GM11168 (cell line): ENCODE measurements around the gene IFNGR1.
"Not testable (repeated sequence)": the region's sequence is repeated elsewhere in the genome, so short reads cannot be mapped to it uniquely, and the experiment has no call there.

Experiments
- in situ Hi-C: fragments of 300-500 bp; cut with MboI; formaldehyde crosslinking; loops from one replicate; pipeline ENCODE4 v1.12.0; 2022; ENCODE audit warnings: low sequenced_read_pairs; ENCODE audit not compliant: unreplicated experiment

Gene IFNGR1

DNA sequence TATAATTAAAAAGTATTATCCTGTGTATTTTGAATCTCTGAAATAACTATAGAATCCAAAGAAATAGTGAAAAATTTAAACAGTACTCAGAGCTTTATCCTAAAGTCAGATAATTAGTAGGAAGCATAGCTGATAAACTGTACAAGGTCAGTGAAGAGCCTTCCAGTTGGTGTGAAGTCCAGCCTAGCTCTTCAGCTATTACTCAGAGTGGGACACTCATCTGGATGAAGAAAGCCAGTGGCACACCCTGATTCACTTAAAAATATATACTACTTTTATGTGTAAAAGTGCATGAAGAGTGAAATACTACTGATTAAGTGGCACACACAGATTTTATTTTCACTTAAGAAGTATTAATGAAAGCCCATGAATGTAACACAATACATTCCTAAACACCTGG is 3.1 kb downstream of the IFNGR1 start:
- in situ Hi-C loops, result no loop called here

DNA sequence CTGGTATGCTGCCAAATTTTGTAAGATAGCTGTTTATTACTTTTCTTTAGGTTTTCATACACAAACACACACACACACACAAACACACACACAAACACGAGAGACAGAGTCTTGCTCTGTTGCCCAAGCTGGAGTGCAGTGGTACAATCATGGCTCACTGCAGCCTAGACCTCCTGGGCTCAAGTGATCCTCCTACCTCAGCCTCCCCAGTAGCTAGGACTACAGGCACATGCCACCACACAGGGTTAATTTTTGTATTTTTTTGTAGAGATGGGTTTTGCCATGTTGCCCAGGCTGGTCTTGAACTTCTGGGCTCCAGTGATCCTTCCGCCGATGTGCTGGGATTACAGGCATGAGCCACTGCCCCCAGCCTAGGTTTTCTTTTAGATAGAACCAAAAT is 3.6 kb downstream of the IFNGR1 start:
- in situ Hi-C loops, result not testable (repeated sequence)

DNA sequence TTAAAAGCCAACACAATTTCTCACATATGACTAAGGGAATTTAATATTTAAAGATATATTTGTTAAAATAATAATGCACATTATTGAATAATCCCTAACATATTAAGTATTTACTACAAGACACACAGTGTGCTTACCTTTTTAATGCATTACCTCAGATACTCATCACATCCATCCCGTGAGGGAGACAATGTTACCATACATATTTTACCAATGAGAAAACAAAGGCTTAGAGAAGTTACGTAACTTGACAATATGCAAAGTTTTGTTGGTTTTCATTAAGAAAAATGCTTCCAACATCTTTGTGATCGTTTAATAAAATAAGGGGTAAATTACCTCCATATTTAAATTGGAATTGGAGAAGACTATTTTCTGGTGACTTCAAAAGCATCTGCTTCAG is 4.3 kb downstream of the IFNGR1 start:
- in situ Hi-C loops, result no loop called here

DNA sequence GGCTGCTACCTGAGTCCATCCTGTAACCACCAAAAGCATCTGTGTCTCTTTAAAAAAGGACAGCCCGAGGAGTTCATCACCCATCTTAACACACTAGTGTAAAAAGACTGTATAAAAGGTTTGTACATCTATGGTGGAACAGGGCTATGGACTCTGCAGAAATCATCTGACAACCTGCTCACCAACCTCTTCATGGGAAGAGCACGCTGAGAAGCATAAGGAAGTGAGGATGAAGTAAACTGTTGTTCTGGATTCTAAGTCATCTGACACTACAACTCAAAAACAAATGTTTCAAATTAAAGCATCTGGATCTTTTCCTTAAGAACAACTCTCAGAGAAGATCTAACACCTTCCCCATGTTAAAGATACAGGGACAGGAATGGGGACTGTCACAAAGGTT is 5.4 kb downstream of the IFNGR1 start:
- in situ Hi-C loops, result no loop called here

DNA sequence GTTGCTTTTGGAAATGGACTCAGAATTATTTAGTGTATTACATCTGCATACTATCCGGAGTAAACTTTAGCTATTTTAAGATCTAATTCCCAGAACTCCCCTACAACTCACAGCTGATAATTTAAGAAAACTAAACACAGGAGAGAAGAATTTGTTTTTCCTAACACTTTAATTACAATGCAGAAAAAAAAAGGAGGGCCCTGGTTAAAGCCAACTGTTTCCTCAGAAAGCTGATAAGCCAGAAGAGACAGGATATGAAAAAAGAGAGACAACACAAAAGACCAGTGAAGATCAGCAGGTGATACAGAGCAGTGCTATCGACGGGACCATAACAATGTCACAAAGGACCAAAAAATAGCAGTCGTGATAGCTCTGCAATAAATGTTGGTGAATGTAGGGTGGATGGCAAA is 5.8 kb downstream of the IFNGR1 start:
- in situ Hi-C loops, result no loop called here

DNA sequence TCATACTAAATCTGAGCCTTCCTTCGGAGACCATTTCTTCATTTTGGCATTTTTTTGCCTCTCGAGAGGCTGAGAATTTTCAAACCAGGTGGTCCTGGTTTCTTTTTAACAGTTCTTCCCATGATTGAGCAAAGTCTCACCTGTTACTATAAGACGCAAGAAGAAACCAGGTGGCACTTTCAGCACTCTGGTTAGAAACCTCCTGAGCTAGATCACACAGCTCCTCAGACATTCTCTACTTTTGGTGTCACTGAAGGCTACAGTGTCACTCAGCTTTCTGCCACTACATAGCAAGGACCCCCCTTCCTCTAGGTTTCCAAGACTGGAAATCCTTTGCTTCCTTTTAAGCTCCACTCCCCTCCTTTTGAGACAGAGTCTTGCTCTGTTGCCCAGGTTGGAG is 7.3 kb downstream of the IFNGR1 start:
- in situ Hi-C loops, result no loop called here

DNA sequence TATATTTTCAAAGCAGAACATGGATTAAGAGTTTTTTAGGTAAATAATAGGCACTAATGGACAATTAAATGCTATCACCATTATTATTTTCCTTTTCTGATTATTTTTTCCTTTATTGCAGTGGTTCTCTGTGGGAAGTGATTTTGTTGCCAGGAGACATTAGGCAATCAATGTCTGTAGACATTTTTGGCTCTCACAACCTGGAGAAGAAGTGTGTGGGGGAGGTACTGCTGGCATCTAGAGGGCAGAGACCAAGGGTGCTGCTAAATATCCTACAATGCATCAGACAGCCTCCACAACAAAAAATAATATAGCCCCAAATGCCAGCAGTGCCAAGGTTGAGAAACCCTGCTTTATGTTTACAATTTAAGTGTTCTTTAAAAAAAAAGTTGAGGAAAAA is 8.3 kb downstream of the IFNGR1 start:
- in situ Hi-C loops, result no loop called here

DNA sequence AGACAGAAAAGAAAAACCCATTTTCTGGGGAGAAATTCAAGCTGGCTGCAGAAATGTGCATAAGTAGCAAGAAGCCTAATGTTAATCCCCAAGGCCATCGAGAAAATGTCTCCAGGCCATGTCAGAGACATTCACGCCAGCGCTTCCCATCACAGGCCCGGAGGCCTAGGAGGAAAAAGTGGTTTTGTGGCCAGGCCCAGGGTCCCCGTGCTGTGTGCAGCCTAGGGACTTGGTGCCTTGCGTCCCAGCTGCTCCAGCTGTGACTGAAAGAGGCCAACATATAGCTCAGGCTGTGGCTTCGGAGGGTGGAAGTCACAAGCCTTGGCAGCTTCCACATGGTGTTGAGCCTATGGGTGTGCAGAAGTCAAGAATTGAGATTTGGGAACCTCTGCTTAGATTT is 10.9 kb downstream of the IFNGR1 start:
- in situ Hi-C loops, result no loop called here

DNA sequence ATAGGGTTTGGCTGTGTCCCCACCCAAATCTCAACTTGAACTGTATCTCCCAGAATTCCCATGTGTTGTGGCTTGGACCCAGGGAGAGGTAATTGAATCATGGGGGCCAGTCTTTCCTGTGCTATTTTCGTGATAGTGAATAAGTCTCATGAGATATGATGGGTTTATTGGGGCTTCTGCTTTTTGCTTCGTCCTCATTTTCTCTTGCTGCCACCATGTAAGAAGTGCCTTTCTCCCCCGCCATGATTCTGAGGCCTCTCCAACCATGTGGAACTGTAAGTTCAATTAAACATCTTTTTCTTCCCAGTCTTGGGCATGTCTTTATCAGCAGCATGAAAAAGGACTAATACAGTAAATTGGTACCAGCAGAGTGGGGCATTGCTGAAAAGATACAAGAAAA is 11.7 kb downstream of the IFNGR1 start:
- in situ Hi-C loops, result not testable (repeated sequence)

DNA sequence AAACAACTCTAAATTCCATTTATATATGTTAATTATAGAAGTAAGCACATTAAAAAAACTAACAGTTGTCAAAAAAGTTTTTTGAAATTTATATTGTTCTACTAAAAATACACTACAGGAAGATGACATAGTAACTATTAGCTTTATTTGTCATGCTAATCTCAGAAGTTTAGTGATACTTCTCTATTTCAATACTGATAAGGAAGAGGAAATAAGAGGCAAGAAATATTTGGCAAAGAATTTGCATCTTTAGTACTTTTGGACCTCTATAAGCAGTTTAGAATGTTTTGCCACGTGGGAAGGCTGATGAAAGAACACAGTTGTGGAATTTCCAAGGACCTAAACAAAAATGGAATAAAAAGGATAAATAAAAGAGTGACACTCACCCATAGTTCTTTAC is 12.6 kb downstream of the IFNGR1 start:
- in situ Hi-C loops, result no loop called here

DNA sequence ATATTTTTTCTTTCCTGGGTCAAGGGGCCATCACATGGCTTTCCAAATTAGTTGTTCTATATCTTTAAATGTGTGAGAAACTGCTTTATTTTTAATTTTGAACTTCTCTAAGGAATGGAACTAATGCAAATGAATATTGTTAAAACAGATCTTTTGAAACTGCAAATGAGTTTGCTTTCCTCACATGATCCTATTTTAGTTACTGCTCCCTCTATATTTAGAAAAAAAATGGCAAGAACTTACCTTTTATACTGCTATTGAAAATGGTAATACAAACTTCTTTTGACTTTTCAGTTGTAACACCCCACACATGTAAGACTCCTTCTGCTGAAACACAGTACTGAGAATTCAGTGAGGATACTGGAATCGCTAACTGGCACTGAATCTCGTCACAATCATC is 15.9 kb downstream of the IFNGR1 start:
- in situ Hi-C loops, result no loop called here

DNA sequence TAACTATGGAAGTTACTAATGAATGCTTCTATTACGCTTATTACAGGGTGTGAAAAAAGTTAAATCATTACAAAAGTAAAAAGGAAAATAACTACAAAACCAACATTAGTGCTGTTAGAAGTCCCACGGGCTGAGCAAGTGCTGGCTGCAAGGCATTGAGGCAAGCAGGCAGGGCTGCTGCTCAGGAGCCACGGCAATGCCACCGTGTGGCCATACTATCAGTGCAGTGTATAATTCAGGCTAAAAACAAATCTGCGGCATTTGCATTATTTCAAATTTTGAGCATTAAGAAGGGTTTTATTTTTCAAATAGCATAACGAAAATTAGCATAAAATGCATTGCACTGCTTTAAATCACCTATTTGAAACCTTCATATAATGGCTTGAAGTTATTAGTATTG is 17.1 kb downstream of the IFNGR1 start:
- in situ Hi-C loops, result no loop called here

DNA sequence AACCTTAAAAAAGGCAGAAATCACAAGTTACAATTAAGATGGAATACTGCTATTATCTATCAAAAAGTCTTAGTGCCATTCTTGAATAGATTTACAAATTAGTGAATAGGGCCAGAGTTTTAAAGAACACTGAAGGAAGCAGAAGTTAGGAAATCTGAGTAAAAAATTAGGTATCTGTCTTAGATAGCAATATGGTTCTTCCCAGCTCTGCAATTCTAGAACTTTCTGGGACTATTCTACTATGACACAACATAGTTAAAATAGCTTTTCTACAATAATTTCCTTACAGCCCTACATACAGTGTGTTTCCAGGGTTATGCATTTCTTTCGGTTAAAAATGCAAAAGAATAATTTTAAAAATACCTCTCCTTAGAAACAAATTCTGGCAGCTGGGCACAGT is 18.2 kb downstream of the IFNGR1 start:
- in situ Hi-C loops, result no loop called here

DNA sequence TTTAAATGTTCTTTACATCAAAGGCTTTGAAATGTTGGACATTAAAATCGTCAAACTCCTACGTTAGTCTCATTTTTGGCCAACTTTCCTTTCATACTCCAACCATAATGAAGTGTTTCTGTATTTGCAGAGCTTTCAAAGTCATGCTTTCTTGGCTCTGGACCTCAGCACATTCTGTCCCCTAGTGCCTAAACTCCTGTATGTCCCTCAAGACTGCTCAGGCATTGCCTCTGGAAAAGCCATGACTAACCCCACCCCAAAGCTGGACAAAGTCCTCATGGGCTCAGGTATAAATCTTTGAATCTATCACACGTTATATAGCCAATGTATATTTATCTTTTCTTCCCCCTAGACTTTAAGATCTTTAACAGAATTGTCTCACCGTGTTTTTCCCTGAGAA is 18.9 kb downstream of the IFNGR1 start:
- in situ Hi-C loops, result no loop called here

DNA sequence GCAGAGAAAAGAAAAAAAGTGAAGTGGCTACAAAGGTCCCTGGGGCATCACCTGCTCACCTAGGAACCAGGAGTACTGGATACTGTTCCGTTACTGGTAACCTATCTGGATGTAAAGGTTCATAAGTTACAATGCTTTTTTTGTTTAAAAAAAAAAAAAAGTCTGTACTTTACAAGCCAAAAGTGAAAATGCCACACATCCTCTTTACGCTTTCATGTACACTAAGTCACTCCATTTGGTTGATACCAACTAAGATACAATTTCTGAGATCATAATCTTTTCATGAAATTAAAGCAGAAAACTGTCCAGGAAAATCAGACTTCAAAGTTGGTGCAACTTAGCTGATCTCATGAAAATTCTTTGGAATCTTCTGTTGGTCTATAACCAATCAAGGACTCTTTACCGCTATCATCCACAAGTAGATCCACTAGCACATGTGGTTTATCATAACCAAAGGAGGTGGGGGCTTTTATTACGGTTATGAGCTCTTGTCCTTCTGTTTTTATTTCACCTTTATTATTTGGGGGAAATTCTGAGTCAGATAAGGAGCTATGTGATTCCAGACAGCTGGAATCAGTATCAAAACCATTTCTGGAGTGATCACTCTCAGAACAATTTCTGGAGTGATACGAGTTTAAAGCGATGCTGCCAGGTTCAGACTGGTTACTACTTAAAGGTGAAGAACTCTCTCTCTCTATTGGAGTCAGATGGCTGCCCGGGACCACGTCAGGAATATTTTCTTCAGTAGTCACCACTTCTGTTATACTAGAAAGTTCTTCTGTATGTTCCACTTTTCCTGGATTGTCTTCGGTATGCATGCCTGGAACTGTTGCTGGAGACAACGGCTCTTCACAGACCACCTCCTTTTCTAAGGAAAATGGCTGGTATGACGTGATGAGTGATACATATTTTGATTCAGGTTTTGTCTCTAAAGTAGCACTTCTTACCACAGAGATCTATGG is 21.2 kb downstream of the IFNGR1 start:
- in situ Hi-C loops, result no loop called here

DNA sequence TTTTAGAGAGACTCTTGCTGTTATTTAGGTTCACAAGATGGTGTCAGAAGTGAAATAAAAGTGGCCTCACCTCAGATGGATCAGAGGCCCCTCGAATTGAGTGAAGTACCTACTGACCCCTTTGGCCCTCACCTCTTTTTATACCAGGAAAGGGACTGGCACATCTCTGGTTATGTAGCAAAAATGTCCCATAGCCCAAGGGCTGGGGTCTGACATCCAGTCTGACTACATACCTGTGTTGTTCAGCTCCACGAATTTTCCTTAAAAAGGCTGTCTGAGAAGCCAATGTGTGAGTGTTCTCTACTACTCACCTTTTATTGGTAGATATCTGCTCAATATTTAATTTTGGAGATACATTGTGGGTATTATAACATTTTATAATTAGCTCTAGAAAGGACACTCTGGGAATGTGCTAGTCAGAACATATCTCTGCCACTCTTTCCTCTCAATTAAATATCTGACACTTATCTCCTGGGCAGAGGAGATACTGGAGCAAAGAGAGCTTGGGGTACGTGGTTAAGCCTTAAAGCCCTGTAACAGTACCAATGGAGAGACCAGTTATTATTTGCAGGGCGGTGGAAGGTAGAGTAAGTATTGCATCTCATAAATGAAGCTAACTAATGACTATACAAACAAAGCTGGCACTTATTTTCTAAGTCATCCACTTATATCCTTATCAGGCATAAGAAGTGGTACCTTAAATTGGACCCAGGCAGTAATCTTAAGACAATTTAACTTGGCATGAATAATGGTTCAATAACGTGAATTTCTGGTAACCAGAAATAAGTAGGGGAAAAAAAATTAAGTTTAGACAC is 25.7 kb downstream of the IFNGR1 start:
- in situ Hi-C loops, result no loop called here

DNA sequence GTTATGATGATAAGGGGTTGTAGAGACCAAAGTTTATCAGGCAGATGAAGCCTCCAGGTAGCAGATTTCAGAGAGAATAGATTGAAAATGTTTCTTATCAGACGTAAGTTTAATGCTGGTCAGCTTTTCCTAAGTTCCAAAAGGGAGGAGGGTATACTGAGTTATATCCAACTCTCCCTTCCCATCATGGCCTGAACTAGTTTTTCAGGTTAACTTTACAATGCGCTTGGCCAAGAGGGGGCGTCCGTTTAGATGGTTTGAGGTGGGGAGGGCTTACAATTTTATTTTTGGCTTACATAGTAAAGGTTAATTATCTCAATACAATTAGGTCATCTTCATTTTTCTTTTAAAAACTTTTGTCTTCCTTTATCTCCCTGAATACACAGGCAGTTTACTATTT is 26.4 kb downstream of the IFNGR1 start:
- in situ Hi-C loops, result no loop called here

DNA sequence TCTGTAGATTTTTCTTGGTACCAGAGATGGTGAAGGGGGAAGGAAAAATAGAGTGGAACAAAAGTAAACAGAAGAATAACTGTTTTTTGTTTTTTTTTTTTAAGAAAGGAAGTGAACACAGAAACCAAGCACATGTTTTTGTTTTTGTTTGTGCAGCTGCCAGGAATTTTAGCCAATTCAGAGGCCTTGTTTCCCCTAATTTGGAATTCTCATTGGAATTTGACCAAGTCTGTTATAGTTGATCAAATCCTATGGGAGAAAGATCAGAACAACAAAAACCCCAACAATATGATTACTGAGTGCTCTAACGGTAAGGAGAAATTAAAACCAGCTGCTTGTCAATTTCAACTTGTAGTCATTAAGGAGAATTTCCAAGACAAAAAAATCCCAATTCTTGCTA is 27.5 kb downstream of the IFNGR1 start:
- in situ Hi-C loops, result no loop called here

DNA sequence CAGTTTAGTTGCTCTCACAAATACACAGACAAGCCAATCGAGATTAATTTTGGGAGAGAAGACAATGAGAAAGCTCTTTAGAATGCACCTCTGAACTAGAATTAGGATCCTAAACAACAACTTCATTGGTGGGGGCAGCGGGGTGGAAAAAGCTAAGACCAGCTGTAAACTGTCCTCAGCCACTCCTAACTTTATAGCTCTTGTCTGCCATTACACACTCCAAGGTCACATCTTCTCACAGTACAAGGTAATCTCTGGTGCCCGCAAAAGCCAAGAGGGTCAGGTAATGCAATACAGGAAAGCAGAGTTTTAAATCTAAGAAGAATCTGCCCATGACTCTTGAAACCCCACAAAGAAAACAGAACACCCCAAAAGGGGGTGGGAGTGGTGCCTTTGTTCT is 27.9 kb downstream of the IFNGR1 start:
- in situ Hi-C loops, result no loop called here

DNA sequence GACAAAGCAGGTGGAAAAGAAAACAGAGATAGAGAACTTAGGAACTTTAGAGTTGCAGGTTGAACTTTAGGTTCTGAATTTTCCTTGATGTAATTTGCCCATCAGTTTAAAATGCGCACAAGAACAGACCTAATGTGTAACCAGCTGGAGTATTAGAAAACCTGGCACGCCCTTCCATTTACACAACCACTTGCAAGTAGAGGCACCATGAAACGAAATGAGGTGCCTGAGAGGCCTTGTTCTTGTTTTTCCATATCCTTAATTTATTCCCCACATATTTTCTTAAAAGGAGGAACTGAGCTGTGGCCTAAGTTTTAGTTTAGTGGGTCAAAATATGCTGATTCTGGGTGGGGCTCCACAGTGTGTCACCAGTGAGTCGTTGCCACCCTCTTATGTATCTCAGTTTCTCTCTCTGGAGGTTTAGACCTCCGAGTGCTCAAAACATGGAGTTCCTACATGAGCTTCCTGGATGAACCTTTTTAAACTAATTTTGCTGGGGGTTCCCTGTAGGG is 28.5 kb downstream of the IFNGR1 start:
- in situ Hi-C loops, result no loop called here

DNA sequence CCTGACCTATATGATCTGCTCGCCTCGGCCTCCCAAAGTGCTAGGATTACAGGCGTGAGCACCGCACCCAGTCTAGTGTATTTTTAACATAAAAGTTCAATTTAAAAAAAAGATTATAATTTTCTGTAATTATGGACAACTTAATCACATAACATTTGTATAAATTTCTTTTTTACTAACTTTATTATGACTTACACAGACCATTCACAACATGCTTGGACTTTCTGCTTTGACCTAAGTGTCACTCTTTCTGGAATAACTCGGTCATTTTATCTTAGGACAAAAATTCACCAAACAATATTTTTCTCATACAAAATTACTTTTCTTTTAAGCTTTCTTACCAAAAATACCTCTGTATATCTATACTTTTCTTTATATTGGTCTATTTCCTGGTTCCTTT is 30.3 kb downstream of the IFNGR1 start:
- in situ Hi-C loops, result no loop called here
